ENCODE data around the gene SLC6A18.
"Not testable (repeated sequence)": the region's sequence is repeated elsewhere in the genome, so short reads cannot be mapped to it uniquely, and the experiment has no call there.

Gene SLC6A18

GRCh38 chr5:1215320-1216096 is 9.7 kb upstream of the SLC6A18 start:
- DNase-seq (ENCODE audit: low read depth) = no peak

- no peak for DNase-seq (ENCODE audit: low read depth)
Observed at GRCh38 chr5:1216211-1216917, 8.8 kb upstream of the SLC6A18 start.

- no peak for DNase-seq (ENCODE audit: low read depth)
Observed at GRCh38 chr5:1216918-1217295, 8.3 kb upstream of the SLC6A18 start.

- DNase-seq (ENCODE audit: low read depth) = no peak
Observed at GRCh38 chr5:1217596-1218206, 7.5 kb upstream of the SLC6A18 start.

- DNase-seq (ENCODE audit: low read depth) = no peak
Observed at GRCh38 chr5:1218351-1219080, 6.7 kb upstream of the SLC6A18 start.

- no peak for DNase-seq (ENCODE audit: low read depth)
Observed at GRCh38 chr5:1219098-1219767, 5.9 kb upstream of the SLC6A18 start.

- no peak for DNase-seq (ENCODE audit: low read depth)
Observed at GRCh38 chr5:1219768-1220100, 5.4 kb upstream of the SLC6A18 start.

GRCh38 chr5:1220351-1220750 is 4.8 kb upstream of the SLC6A18 start:
- no peak for DNase-seq (ENCODE audit: low read depth)

- no peak for DNase-seq (ENCODE audit: low read depth)
Observed at GRCh38 chr5:1220831-1221230, 4.3 kb upstream of the SLC6A18 start.

- DNase-seq (ENCODE audit: low read depth) = no peak
Observed at GRCh38 chr5:1221721-1222120, 3.5 kb upstream of the SLC6A18 start.

- no peak for DNase-seq (ENCODE audit: low read depth)
Observed at GRCh38 chr5:1222147-1222546, 3.0 kb upstream of the SLC6A18 start.

- no peak for DNase-seq (ENCODE audit: low read depth)
Observed at GRCh38 chr5:1222621-1223277, 2.4 kb upstream of the SLC6A18 start.

- no peak for DNase-seq (ENCODE audit: low read depth)
Observed at GRCh38 chr5:1223278-1223670, 1.9 kb upstream of the SLC6A18 start.

- no peak for DNase-seq (ENCODE audit: low read depth)
Observed at GRCh38 chr5:1224631-1225030, 550 bp upstream of the SLC6A18 start.

GRCh38 chr5:1226231-1226630 is 1.1 kb downstream of the SLC6A18 start:
- DNase-seq (ENCODE audit: low read depth) = no peak

- DNase-seq (ENCODE audit: low read depth) = no peak
Observed at GRCh38 chr5:1226839-1227581, 1.8 kb downstream of the SLC6A18 start.

- no peak for DNase-seq (ENCODE audit: low read depth)
Observed at GRCh38 chr5:1227667-1228066, 2.5 kb downstream of the SLC6A18 start.

GRCh38 chr5:1228120-1228519 is 2.9 kb downstream of the SLC6A18 start:
- no peak for DNase-seq (ENCODE audit: low read depth)

GRCh38 chr5:1229023-1229422 is 3.8 kb downstream of the SLC6A18 start:
- not testable (repeated sequence) for DNase-seq (ENCODE audit: low read depth)

- DNase-seq (ENCODE audit: low read depth) = no peak
Observed at GRCh38 chr5:1229822-1230221, 4.6 kb downstream of the SLC6A18 start.

GRCh38 chr5:1230551-1230950 is 5.4 kb downstream of the SLC6A18 start:
- DNase-seq (ENCODE audit: low read depth) = no peak
